HG03064 (cell line): ENCODE measurements around the gene ITGB2.

Source experiments
- ATAC-seq: cut with Tn5 transposase; IDR thresholded peaks from one replicate; pipeline ENCODE4 v1.9.1; 2021; ENCODE audit warnings: low read depth; ENCODE audit not compliant: unreplicated experiment

Gene ITGB2

DNA sequence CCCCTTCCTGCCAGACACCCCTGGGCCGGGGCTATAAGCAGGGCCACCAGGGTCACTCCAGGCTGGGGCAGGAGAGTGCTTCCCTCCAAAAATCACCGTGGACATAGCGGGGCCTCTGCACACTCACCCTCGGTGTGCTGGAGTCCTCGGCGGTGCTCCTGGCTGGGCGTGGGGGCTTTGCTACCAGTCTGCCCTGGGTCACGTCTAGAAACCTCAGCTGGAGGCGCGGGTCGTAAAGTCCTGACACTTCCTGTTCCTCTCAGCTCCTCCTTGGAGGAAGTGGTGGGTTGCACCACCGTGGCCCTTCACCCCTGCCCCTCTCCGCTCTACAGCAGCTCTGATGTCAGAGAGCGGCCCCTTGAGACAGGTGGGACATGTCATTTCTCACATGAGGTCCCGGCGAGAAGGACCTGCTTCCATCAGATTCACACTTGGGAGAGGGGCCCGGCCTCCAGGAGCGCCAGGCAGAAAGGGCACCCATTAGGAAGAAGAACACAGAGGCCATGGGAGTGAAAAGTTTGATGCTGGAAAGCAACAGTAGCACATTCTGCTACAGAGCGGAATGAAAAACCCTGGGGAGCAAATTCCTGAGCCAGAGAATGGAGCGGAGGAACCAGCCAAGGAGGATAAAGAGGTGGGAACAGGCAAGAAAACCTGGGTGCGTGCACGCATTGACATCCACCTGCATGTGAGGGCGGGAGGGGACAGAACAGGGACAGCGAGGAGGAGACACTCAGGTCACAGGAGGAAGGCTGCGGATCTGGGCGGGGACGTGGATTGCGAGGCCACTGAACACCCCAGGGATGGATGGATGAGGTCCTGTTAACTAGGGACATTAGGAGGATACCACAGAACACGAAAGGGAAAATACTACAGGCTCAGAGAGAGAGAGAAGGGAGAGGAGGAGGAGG lies at the start of gene ITGB2:
Gene ITGB2, minus strand, starts transcription at position 206 of the 911 bp plus-strand sequence. CDS start 10,117 bp downstream, outside the sequence.
- ATAC-seq = no peak

GRCh38 chr21:44969931-44970755 lies 49.4 kb upstream of the ITGB2 start:
- no peak for ATAC-seq

- no peak for ATAC-seq
Measured at GRCh38 chr21:44969066-44969670, 48.5 kb upstream of the ITGB2 start.

DNA sequence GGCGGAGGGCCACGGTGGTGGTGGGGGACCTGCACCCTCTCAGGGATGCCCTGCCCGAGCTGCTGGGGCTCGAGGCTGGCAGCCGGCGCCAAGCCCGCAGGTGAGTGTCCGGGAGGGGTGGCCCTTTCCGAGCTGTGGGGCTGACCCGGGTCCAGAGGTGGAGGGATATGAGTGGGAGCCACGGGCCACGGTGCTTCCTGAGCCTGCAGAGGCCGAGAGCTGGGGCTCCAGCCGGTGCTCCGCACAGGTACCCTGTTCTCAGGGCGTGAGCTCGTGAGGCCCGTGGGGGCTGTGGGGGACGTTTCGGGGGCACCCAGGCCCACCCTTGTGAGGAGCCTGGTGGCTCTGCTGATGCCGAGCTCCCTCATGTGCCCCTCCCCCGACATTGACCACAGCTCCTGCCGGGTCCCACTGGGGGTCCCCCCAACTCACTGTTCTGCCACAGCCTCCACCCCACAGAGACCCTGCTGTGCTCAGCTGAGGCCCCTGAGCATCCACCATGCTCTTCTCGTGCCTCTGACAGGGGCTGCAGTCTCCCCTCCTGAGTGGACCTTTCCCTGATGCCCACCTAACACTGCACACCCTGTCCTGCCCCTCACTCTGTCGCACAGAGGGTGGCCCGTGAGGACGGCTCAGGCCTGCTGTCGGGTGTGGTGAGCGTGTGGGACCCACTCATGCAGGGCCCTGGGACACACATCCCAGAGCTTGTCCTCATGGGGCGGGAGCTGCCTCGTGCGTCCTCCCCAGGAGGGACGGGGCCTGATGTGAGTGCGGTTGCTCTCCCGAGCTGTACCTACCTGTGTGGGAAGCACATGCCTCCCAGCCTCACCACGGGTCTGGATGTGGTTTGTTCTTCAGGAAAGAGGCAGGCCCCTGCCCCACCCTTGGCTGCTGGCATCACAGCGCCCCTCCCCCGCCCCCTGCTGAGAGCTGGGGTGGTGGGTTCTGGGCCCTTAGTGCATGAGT lies 46.7 kb upstream of the ITGB2 start:
- ATAC-seq = no peak

DNA sequence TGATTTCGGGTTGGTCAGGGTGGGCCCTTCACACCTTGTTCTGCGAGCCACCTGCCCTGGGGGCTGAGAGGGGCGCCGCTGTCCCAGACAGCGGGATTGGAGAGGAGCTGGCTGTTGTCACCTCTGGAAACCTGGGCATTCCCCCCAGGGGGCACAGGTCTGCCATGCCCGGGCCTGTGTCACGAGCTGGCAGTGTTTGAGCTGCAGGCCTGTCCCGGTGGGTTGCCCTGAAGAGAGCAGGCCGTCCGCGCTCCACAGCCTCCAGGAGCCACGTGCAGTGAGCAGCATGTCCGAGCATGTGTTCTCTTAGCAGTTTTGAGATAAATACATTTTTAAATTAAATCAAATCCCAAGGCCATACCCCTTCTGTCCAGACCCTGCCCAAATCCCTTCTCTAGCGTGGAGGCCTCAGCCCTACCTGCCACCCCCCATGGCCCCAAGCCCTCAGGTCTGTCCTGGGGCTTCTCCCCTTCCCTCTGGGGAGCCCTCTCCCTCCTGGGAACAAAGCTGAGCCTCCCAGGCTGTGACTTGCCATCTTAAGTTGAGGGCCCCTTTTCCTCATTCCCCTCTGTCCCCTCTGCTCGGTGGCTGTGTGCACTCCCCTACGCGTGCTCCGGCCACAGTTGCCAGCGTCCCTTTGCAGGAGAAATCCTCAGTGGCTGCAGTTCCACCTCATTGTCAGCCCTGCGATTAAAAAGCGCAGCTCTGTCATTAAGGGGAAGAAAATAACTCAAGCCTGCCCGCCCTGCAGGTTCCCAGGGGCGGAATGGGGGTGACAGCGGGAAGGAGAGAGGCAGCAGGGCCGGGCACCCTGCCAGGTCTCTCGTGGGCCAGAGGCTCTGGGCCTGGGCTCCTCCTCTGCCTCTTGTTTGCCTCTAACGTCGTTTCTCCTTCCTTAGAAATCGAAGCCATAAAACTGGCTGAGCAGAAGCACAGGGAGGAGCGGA lies 45.7 kb upstream of the ITGB2 start:
- no peak for ATAC-seq

- no peak for ATAC-seq
Measured at GRCh38 chr21:44965251-44966022, 44.7 kb upstream of the ITGB2 start.

DNA sequence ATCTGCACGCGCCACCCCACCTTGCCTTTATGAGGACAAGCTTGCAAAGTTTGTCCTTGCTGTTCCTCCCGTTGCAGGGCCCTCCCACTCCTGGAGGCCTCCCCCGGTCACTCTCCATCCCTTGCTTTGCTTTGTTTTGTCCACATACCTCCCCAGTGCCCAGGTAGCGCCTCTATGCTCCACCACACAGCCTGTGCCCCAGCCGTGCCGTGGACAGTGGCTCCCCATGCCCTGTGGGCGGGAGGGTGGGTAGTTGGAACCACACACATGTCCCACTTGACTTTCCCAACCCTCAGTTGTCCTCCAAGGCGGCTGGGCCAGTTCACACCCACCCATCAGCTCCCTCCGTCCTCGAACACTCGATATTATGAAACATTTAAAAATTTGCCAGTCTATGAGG lies 43.7 kb upstream of the ITGB2 start:
- ATAC-seq = no peak

DNA sequence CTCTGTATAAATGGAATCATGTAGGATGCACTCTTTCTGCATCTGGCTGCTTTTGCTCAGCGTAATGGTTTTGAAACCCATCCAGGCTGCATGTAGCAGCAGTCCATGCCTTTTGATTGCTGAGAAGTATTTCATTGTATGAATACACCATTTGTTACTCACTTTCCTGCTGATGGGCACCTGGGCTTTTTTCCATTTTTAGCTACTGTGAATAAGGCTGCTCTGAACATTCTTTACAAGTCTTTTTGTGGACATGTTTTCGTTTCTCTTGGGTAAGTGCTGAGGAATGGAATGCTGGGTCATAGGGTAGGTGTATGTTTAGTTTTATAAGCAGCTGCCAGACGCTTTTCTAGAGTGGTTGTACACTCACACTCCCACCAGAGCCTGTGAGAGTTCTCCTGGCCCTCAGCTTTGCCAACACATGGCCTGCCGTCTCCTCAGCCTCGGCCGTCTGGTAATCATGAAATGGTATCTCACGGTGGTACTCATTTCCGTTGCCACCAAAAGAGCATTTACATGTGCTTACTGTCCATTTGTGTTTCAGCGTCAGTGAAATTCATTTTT lies 41.8 kb upstream of the ITGB2 start:
- ATAC-seq = no peak

GRCh38 chr21:44960141-44961092 lies 39.7 kb upstream of the ITGB2 start:
- ATAC-seq = no peak

GRCh38 chr21:44959376-44960091 lies 38.8 kb upstream of the ITGB2 start:
- no peak for ATAC-seq

DNA sequence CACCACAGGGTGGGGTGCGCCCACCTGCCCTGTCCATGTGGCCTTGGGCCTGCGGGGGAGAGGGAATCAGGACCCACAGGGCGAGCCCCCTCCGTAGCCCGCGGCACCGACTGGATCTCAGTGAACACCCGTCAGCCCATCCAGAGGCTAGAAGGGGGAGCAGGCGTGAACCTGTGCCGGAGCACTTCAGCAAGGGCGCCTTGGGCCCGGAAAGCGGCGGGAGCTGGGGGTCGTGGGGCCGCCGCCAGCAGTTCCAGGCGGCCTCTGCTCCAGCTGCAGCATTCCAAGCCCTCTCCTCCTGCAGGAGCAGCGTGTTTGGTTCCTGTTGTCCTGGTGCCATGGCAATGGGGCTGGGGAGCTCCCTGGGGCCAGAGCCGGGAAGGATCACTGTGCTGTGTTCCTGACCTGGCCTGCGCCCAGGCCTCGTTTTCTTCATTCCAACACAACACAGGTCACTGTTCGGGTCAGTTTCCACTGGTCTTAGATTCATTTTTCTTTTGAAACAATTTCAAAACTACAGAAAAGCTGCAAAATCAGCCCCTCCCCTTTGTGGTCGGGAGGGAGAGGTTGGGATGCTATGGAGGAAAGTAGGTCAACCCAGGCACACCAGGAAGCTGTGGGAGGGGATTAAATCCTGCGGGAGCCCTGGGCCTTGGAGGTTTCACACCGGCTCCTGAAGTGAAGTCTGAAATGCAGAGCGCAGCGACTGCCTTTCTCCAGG lies 37.9 kb upstream of the ITGB2 start:
- no peak for ATAC-seq

GRCh38 chr21:44957901-44958451 lies 37.3 kb upstream of the ITGB2 start:
- no peak for ATAC-seq

GRCh38 chr21:44957047-44957831 lies 36.5 kb upstream of the ITGB2 start:
- ATAC-seq = no peak

DNA sequence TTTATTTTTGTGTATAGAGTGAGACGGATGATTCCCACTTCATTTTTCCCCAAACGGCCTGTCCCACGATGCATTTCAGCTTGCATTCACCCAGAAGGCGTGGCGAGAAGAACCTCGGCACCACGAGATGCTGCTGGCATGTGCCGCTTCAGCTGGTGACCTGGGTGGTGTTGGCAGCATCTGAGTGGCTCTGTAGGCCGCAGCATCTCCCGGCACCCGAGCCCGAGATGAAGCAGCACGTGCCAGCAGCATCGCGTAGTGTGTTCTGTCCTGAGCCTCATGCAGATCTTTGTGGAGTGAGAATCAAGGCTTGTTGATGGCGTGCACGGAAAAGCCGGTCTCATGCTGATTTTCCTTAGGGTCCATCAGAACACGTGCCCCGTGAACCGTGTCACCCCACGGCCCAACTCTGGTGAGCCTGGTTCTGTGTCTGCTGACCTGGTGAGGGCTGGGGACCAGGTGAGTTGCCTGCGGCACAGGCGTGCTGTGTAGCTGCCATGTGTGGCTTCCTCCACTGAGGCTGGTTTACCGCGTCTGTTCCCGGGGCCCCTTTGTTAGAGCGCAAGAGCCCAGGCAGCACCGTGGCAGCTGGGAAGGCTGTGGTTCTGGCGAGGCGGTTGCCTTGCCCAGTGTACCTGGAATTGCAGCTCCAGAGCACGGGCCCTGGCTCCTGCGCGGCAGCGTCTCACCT lies 35.8 kb upstream of the ITGB2 start:
- ATAC-seq = no peak
